Activated CD4-positive, alpha-beta memory T cell treated with anti-CD3 and anti-CD28 coated beads, Interleukin-2, amount 10 ng/mL, durations not matched to agents 7 days and 5 days (primary cell): ENCODE measurements around the gene PVR. TPM values are rescaled to one million over a fixed set of nuclear protein-coding genes. Genes with fewer than 3 reads are reported as not detected.
"Not testable (repeated sequence)": the region's sequence is repeated elsewhere in the genome, so short reads cannot be mapped to it uniquely, and the experiment has no call there.

Experiments
- CTCF ChIA-PET: fragments of 350-600 bp; sonication (Branson Sonifier 250); formaldehyde crosslinking; loops from one replicate; lab custom pipeline; 2021; ENCODE audit warnings: antibody characterized with exemption, inconsistent platforms; lab: Charles Lee
- POLR2A ChIA-PET: fragments of 350-600 bp; sonication (Branson Sonifier 250); formaldehyde crosslinking; loops from one replicate; lab custom pipeline; 2021; ENCODE audit warnings: antibody characterized with exemption; lab: Charles Lee
- DNase-seq: peaks from one replicate; pipeline ENCODE4 v3.0.0-alpha.2; 2020
- H3K27ac Mint-ChIP-seq: one replicate; pipeline ENCODE4 v1.8.0; 2021; ENCODE audit warnings: mild to moderate bottlenecking, mixed read lengths
- H3K27me3 Mint-ChIP-seq: one replicate; pipeline ENCODE4 v1.8.0; 2021; ENCODE audit warnings: mixed read lengths
- H3K36me3 Mint-ChIP-seq: one replicate; pipeline ENCODE4 v1.8.0; 2021; ENCODE audit warnings: low read depth, mixed read lengths
- H3K4me1 Mint-ChIP-seq: one replicate; pipeline ENCODE4 v1.8.0; 2021; ENCODE audit warnings: mixed read lengths
- H3K4me3 Mint-ChIP-seq: one replicate; pipeline ENCODE4 v1.8.0; 2021; ENCODE audit warnings: mild to moderate bottlenecking, mixed read lengths
- H3K9me3 Mint-ChIP-seq: one replicate; pipeline ENCODE4 v1.8.0; 2021; ENCODE audit warnings: mixed read lengths
- total RNA-seq, 2 experiments: library from RNA; stranded (reverse); gene quantifications; one replicate each; pipeline ENCODE4 v1.2.3, GENCODE V29; 2021

Gene PVR
- total RNA-seq, 2 experiments from 2014 or later: 1.7 to 2.1 TPM

DNA sequence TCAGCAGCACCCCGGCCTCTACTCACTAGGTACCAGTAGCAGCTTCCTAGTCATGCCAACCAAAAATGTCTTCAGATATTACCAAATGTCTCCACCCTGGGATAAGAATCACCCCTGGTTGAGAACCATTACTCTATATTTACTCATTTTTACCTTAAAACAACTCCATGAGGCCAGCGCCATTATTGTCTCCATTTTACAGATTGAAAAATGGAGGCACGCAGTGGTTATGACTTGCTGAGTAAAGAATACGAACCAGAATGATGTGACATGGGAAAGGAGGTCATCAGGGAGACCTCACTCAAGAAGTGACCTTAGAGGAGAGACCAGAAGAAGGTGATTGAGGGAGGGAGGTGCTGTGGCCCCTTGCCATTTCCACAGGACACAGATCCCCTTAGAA, 29.8 kb downstream of the PVR start:
- Mint-ChIP-seq H3K27me3 (peaks cover 2% of the 10 kb centered on the region), H3K27ac (no peak overlapping the region), H3K36me3 (no peaks in the 10 kb centered on the region), H3K4me3 (no peak overlapping the region), H3K9me3 (no peaks in the 10 kb centered on the region), H3K4me1 (no peaks in the 10 kb centered on the region)
- DNase-seq: no peak
- ChIA-PET CTCF (interaction anchor here (1.1 kb wide), 1 partner anchor 19 kb away, joined by 4 read pairs; no protein-coding TSS in a partner anchor), POLR2A (no interaction called here)

DNA sequence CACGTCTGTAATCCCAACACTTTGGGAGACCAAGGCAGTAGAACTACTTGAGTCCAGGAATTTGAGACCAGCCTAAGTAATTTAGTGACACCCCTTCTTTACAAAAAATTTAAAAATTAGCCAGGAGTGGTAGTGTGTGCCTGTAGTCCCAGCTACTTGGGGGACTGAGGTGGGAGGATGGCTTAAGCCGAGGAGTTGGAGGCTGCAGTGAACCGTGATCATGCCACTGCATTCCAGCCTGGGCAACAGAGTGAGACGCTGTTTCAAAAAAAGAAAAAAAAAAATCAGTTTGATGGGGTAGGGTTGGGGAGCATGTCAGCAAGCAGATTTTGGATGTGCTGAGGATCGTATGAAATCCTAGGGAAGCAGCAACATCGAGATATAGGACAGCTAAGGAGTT, 31.8 kb downstream of the PVR start:
- CTCF ChIA-PET: no interaction called here
- H3K9me3 Mint-ChIP-seq: no peaks in the 10 kb centered on the region
- no peak overlapping the region for H3K27ac Mint-ChIP-seq
- no peak for DNase-seq
- POLR2A ChIA-PET: no interaction called here
- H3K27me3 Mint-ChIP-seq: peaks cover 4% of the 10 kb centered on the region
- no peaks in the 10 kb centered on the region for H3K4me1 Mint-ChIP-seq
- H3K4me3 Mint-ChIP-seq: no peak overlapping the region
- H3K36me3 Mint-ChIP-seq: no peaks in the 10 kb centered on the region

DNA sequence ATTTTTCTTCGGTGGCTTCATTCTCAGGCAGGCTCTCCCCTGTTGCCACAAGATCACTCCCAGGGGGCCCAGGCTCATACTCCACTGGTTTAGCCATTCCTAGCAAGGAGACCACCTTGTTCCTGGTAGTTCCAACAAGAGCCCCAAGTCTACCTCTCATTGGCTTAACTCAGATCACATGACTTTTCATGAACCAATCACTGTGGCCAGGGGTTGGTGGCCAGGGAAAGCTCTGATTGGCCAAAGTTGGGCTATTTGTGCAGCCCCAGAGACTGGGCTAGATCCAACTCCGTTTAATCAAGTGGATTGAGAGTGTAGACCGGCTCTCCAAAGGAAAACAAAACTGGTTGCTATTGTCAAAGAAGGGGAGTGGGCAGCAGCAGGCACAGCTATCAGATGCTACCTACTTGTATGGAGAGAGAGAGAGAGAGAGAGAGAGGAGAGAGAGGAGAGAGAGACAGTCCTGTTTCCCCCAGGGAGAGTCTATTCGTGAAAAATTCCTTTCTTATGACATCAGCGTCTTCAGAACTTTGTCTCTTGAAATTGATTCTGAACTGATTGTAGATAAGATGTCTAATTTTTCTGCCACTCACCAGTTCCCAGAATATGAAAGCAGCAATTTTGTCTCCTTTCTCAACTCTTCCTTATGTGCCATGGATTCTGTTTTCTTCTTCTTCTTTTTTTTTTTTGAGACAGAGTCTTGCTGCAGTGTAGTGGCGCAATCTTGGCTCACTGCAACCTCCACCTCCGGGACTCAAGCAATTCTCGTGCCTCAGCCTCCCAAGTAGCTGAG, 33.5 kb downstream of the PVR start:
- peaks cover 4% of the 10 kb centered on the region for H3K27me3 Mint-ChIP-seq
- ChIA-PET POLR2A (no interaction called here), CTCF (interaction anchor here (2.5 kb wide), 1 partner anchor 20 kb away, joined by 6 read pairs; no protein-coding TSS in a partner anchor)
- H3K27ac Mint-ChIP-seq: no peak overlapping the region
- no peaks in the 10 kb centered on the region for H3K9me3 Mint-ChIP-seq
- no peak overlapping the region for H3K4me3 Mint-ChIP-seq
- no peaks in the 10 kb centered on the region for H3K36me3 Mint-ChIP-seq
- no peaks in the 10 kb centered on the region for H3K4me1 Mint-ChIP-seq
- no peak for DNase-seq

DNA sequence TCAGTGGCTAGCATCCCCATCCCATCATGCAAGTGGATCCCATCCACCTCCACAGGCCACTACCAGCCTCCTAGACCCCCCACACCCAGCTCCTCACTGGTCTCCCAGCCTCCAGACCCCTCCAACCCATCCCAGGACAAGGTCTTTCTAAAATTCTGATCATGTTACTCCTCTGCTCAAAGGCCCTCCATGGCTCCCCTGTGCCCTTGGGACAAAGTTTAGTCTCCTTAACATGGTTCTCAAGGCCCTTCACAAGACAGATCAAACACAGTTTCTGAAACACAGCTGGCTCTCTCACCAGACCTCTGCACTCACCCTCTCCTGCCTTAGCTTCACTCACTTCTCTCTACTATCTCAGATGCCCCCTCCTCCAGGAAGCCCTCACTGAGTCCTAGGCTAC, 36.8 kb downstream of the PVR start:
- H3K36me3 Mint-ChIP-seq: no peaks in the 10 kb centered on the region
- peaks cover 6% of the 10 kb centered on the region for H3K27me3 Mint-ChIP-seq
- POLR2A ChIA-PET: no interaction called here

DNA sequence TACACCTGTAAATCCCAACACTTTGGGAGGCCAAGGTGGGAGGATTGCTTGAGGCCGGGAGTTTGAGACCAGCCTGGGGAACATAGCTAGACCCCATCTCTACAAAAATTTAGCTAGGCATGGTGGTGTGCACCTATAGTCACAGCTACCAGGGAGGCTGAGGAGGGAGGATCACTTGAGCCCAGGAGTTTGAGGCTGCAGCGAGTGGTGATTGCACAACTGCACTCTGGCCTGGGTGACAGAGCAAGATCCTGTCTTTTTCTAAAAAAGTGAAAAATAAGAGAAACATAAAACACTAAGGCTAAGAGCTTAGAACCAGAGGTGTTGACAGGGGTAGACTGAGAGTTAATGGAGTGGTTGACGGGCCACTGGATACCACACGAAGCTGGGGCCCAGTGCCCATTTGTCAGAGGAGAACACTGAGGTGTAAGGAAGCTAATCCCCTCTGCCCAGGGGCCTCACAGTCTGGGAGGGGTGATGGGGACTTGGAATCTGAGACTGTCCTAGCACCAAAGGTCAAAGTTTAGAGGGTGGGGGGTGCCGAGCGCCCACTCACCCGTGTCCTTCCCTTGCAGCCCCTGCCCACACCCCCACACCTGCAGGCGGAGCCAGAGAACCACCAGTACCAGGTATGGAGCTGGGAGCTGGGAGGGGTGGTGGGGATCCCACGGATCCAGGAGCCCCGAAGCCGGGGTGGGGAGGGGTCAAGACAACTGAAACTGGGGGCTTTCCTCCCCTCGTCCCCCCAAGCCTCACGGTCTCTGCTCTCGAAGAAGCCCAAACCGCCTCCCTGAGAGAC, 38.5 kb downstream of the PVR start:
- Mint-ChIP-seq H3K36me3 (no peaks in the 10 kb centered on the region), H3K4me3 (no peak overlapping the region), H3K27me3 (peaks cover 12% of the 10 kb centered on the region), H3K9me3 (no peaks in the 10 kb centered on the region), H3K27ac (no peak overlapping the region), H3K4me1 (peaks cover 8% of the 10 kb centered on the region)
- ChIA-PET POLR2A (interaction anchor here (0.6 kb wide), 1 partner anchor 159 kb away, joined by 3 read pairs; no protein-coding TSS in a partner anchor), CTCF (interaction anchor here (0.9 to 1.3 kb wide), 3 partner anchors 8 to 164 kb away, joined by 3 read pairs; partner anchors contain the start of gene NECTIN2)
- no peak for DNase-seq

More for the DNA sequence above, 36.8 kb downstream of the PVR start:
- Mint-ChIP-seq H3K9me3 (no peaks in the 10 kb centered on the region), H3K4me3 (no peak overlapping the region), H3K27ac (no peak overlapping the region), H3K4me1 (peaks cover 8% of the 10 kb centered on the region)
- CTCF ChIA-PET: interaction anchor here (1.0 to 1.3 kb wide), 2 partner anchors 9 to 44 kb away, joined by 3 to 4 read pairs; no protein-coding TSS in a partner anchor
- DNase-seq: no peak

DNA sequence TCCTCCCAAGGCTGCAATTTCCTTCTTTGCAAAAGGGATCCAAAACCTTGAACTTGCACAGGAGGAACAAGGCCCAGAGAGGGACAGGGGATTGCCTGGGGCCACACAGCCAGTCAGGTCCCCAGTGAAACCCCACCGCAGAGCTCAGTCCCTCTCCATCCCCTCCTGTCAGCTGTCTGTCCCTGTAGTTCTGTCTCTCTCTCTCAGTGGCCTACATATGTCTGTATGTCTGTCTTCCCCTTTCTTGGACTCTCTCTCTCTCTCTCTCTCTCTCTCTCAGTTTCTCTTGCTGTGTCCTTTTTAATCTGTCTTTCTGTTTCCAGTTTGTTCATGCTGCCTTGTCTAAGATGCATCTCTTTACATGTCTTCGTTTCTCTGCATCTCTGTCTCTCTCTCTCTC, 39.1 kb downstream of the PVR start:
- no peaks in the 10 kb centered on the region for H3K36me3 Mint-ChIP-seq
- peaks cover 8% of the 10 kb centered on the region for H3K4me1 Mint-ChIP-seq
- peaks cover 13% of the 10 kb centered on the region for H3K27me3 Mint-ChIP-seq
- no peak for DNase-seq
- ChIA-PET POLR2A (interaction anchor here (0.6 kb wide), 1 partner anchor 158 kb away, joined by 3 read pairs; no protein-coding TSS in a partner anchor), CTCF (interaction anchor here (1.2 to 1.3 kb wide), 2 partner anchors 8 to 13 kb away, joined by 3 read pairs; no protein-coding TSS in a partner anchor)
- H3K9me3 Mint-ChIP-seq: no peaks in the 10 kb centered on the region
- H3K27ac Mint-ChIP-seq: no peak overlapping the region
- no peak overlapping the region for H3K4me3 Mint-ChIP-seq

DNA sequence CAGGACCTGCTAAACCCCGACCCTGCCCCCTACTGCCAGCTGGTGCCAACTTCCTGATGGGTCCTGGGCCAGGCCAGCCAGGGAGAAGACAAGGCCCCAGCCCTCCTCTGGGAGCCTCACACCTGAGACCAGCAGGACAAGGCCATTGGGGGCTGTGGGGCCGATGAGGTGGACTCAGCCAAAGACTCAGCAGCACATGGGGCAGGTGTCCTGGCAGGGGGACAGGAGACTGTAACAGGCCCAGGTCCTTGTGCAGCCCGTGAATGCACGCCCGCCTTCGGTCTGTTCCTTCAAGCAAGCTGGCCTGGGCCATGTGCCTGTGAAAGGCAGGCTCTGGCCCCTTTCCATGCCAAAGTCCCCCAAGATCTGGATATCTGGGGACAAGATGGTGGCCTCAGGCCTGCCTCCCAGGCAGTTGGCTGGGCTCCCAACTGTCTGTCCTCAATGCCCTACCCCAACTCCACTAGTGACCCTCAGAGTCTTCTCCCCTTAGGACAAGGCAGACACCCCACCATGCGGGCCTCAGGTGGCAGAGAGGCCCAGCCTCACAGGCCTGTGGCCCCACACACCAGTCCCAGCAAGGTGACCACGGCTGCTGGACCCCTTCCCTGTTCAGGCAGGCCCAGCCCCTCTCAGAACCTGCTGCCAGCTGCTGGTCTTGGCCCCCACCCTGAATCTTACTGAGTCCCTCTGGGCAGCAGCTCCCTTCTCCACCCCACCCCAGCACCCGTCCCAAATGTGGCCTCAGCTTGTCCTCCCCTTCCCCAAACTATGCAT, 39.9 kb downstream of the PVR start:
- Mint-ChIP-seq H3K36me3 (no peaks in the 10 kb centered on the region), H3K4me3 (no peak overlapping the region), H3K27me3 (peaks cover 17% of the 10 kb centered on the region), H3K27ac (no peak overlapping the region), H3K4me1 (peaks cover 8% of the 10 kb centered on the region), H3K9me3 (no peaks in the 10 kb centered on the region)
- ChIA-PET CTCF (no interaction called here), POLR2A (no interaction called here)
- DNase-seq: no peak

DNA sequence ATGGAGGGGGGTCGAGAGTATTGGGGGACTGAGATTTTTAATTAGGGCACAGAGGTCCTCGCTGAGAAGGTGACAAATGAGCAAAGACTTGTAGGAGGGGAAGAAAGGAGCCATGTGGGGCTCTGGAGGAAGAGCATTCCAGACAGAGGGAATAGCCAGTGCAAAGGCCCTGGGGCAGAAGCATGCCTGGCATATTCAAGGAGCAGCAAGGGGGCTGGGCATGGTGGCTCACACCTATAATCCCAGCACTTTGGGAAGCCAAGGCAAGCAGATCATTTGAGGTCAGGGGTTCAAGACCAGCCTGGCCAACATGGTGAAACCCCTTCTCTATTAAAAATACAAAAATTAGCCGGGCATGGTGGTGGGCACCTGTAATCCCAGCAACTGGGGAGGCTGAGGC, 40.7 kb downstream of the PVR start:
- H3K4me3 Mint-ChIP-seq, H3K27ac Mint-ChIP-seq, DNase-seq, POLR2A ChIA-PET, H3K9me3 Mint-ChIP-seq, CTCF ChIA-PET, H3K36me3 Mint-ChIP-seq: not testable (repeated sequence)
- Mint-ChIP-seq H3K27me3 (peaks cover 18% of the 10 kb centered on the region), H3K4me1 (peaks cover 12% of the 10 kb centered on the region)

DNA sequence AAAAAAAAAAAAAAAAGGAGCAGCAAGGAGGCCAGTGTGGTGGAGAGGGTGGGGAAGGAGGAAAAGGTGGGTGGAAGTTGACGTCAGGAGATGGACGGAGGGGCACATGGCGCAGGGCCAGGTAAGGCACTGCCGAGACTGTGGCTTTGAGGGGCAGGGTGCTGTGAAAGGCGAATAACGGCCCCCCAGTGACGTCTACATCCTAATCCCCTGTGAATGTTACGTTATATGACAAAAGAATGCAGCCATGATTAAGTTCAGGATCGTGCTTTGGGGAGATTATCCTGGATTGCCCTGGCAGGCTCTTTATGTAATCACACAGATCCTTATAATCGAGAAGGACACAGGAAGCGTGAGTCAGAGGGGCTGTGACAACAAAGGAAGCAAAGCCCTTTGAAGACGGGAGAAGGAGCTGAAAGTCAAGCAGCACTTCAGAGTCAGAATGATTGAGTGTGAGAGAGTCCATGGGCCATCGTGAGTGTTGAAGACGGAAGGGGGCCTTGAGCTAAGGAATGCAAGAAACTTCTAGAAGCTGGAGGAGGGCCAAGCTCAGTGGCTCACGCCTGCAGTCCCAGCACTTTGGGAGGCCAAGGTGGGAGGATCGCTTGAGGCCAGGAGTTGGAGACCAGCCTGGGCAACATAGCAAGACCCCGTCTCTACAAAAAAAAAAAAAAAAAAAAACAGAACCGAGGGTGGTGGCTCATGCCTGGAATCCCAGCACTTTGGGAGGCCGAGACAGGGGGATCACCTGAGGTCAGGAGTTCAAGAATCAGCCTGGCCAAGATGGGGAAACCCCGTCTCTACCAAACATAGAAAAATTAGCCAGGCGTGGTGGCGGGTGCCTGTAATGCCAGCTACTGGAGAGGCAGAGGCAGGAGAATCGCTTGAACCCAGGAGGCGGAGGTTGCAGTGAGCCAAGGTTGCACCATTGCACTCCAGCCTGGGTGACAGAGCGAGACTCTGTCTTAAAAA, 41.5 kb downstream of the PVR start:
- ChIA-PET POLR2A (no interaction called here), CTCF (interaction anchor here (0.7 kb wide), 2 partner anchors 337 to 983 kb away, joined by 3 to 4 read pairs; partner anchors contain the start of gene GIPR)
- H3K4me1 Mint-ChIP-seq: peaks cover 20% of the 10 kb centered on the region
- H3K36me3 Mint-ChIP-seq: no peaks in the 10 kb centered on the region
- peaks cover 20% of the 10 kb centered on the region for H3K27me3 Mint-ChIP-seq
- H3K4me3 Mint-ChIP-seq: no peak overlapping the region
- no peak for DNase-seq
- no peaks in the 10 kb centered on the region for H3K9me3 Mint-ChIP-seq
- H3K27ac Mint-ChIP-seq: no peak overlapping the region

DNA sequence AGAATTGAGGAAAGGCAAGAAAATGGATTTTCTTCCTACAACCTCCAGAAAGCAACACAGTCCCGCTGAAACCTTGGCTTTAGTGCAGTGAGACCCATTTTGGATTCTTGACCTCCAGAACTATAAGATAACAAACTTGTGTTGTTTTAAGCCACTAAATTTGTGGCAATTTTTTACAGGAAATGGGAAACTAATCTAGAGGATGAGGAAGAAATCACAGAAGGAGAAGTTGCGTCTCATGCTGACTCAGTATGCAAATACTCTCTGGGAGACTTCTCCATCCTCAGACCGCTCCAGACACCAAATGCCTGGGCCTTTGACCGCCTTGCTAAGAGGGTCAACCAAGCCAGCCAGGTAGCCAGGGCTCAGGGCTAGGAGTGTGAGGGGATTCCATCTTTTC, 42.2 kb downstream of the PVR start:
- Mint-ChIP-seq H3K9me3 (no peaks in the 10 kb centered on the region), H3K4me3 (no peak overlapping the region), H3K4me1 (peaks cover 20% of the 10 kb centered on the region), H3K27ac (no peak overlapping the region), H3K36me3 (no peaks in the 10 kb centered on the region), H3K27me3 (peaks cover 20% of the 10 kb centered on the region)
- ChIA-PET CTCF (interaction anchor here (9.1 kb wide), 1 partner anchor 86 kb away, joined by 87 read pairs; no protein-coding TSS in a partner anchor), POLR2A (no interaction called here)
- no peak for DNase-seq

DNA sequence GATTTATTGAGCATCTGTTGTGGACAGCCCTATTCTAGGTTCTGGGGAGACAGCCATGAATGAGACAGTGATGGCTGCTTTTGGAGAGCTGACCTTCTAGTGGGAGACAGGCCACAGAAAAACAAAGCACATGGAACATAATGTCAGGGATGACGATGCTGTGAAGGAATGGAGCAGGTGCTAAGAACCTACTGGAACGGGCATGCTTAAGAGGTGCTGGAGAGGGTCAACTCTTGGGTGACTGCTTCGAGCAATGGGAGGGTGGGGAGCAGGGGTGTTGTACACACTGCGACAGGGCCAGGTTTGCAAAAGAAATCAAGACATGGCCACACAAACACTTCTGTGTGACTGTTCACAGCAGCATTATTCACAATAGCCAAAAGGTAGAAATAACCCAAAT, 43.2 kb downstream of the PVR start:
- no peaks in the 10 kb centered on the region for H3K36me3 Mint-ChIP-seq

More for the DNA sequence above, 43.2 kb downstream of the PVR start:
- Mint-ChIP-seq H3K27ac (no peak overlapping the region), H3K4me1 (peaks cover 24% of the 10 kb centered on the region), H3K4me3 (no peak overlapping the region), H3K27me3 (peaks cover 20% of the 10 kb centered on the region), H3K9me3 (no peaks in the 10 kb centered on the region)
- ChIA-PET CTCF (interaction anchor here (2.0 to 9.1 kb wide), 2 partner anchors 37 to 85 kb away, joined by 6 to 87 read pairs; no protein-coding TSS in a partner anchor), POLR2A (no interaction called here)
- DNase-seq: no peak
